ENCODE results near the gene HOXA3. TPM values are rescaled to one million over a fixed set of nuclear protein-coding genes. Genes with fewer than 3 reads are reported as not detected.

Gene HOXA3
- total and polyA plus RNA-seq, 9 of the 15 experiments (the other 6 are each of a cell fraction or from before 2014, with no cell fraction given): 0.04 to 0.13 TPM; not detected in 7

GRCh38 chr7:27111042-27111750 lies 41.2 kb downstream of the HOXA3 start (continued):
- TF ChIP-seq ZBTB40 (IDR thresholded peaks at IDR 0.05) (no peak), ZBTB40 (CRISPR knock-in tag; IDR thresholded peaks at IDR 0.05) (no peak), SPI1 (IDR thresholded peaks at IDR 0.05; ENCODE audit: borderline replicate concordance, low read depth, low read length) (no peak), TFAM (CRISPR knock-in tag; conservative IDR thresholded peaks at IDR 0.05) (no peak)

Data from K562 (cell line).